HepG2 (cell line): ENCODE results near the gene AGAP3. TPM values are rescaled to one million over a fixed set of nuclear protein-coding genes. Genes with fewer than 3 reads are reported as not detected.
A peak's percentile ranks its signal among the peaks of the same experiment; 100 is the strongest.

Experiments used
- CBX5 ChIP-seq: sonication (generic); formaldehyde crosslinking; IDR thresholded peaks from 2 replicates; pipeline ENCODE4 v1.4.0; 2020; ENCODE audit warnings: missing genetic modification reagents, borderline replicate concordance
- ELF4 ChIP-seq: sonication (generic); formaldehyde crosslinking; IDR thresholded peaks from 2 replicates; pipeline ENCODE4 v1.5.0; 2020; ENCODE audit warnings: missing genetic modification reagents, mild to moderate bottlenecking, moderate library complexity, borderline replicate concordance
- FOXJ3 ChIP-seq: sonication (generic); formaldehyde crosslinking; IDR thresholded peaks from 2 replicates; pipeline ENCODE4 v1.4.0; 2020; ENCODE audit warnings: missing genetic modification reagents, mild to moderate bottlenecking, borderline replicate concordance
- FOXP4 ChIP-seq: sonication (generic); formaldehyde crosslinking; IDR thresholded peaks from 2 replicates; pipeline ENCODE4 v1.4.0; 2020; ENCODE audit warnings: missing genetic modification reagents
- GATAD1 ChIP-seq: IDR thresholded peaks from 2 replicates; pipeline ENCODE4 v1.6.1; 2016; ENCODE audit warnings: missing genetic modification reagents, missing compliant biosample characterization
- HIVEP1 ChIP-seq: sonication (generic); formaldehyde crosslinking; IDR thresholded peaks from 2 replicates; pipeline ENCODE4 v1.4.0; 2020; ENCODE audit warnings: mild to moderate bottlenecking, missing genetic modification reagents
- HMG20B ChIP-seq: conservative IDR thresholded peaks from 2 replicates; pipeline ENCODE4 v1.6.1; 2016; ENCODE audit warnings: missing genetic modification reagents, missing compliant biosample characterization
- KLF9 ChIP-seq: IDR thresholded peaks from 2 replicates; pipeline ENCODE4 v1.6.1; 2016; ENCODE audit warnings: low read depth
- KMT2B ChIP-seq: IDR thresholded peaks from 2 replicates; pipeline ENCODE4 v1.6.1; 2016; ENCODE audit warnings: missing genetic modification reagents, missing compliant biosample characterization
- MBNL3 ChIP-seq: fragments of 250-450 bp; sonication (Bioruptor Pico); conservative IDR thresholded peaks from 2 replicates; pipeline ENCODE4 v1.8.0; 2022; ENCODE audit warnings: mild to moderate bottlenecking, inconsistent platforms
- SNAI1 ChIP-seq: sonication (generic); formaldehyde crosslinking; IDR thresholded peaks from 2 replicates; pipeline ENCODE4 v1.5.0; 2020; ENCODE audit warnings: mild to moderate bottlenecking, missing genetic modification reagents, borderline replicate concordance
- SOX13 ChIP-seq, 3 experiments: fragments of 450-650 bp in 1 of 3; sonication (generic) in 1 of 3; formaldehyde crosslinking in 1 of 3; IDR thresholded peaks in 2 of 3; conservative IDR thresholded peaks in 1 of 3; 2 replicates each; pipeline versions ENCODE4 v1.5.0 to v1.6.1; 2016 to 2020; ENCODE audit warnings: antibody characterized with exemption in 1 of 3, mild to moderate bottlenecking in 1 of 3, missing compliant biosample characterization in 1 of 3, missing genetic modification reagents in 1 of 3, moderate library complexity in 1 of 3
- ZNF18 ChIP-seq: sonication (generic); formaldehyde crosslinking; IDR thresholded peaks from 2 replicates; pipeline ENCODE4 v1.8.0; 2022; ENCODE audit warnings: mild to moderate bottlenecking, missing genetic modification reagents; ENCODE audit not compliant: insufficient replicate concordance
- ZSCAN12 ChIP-seq: sonication (generic); formaldehyde crosslinking; IDR thresholded peaks from 2 replicates; pipeline ENCODE4 v1.9.0; 2021; ENCODE audit warnings: mild to moderate bottlenecking, missing genetic modification reagents
- polyA plus RNA-seq, 8 experiments: library from polyadenylated mRNA; depleted of rRNA in 3 of 8; stranded (reverse) in 7 of 8; unstranded in 1 of 8; fragments of >200 nt; fragmentation: Illumina TruSeq in 4 of 8; extraction: Trizol in 4 of 8; gene quantifications; 2 replicates each; pipeline versions ENCODE4 v1.2.1 to v1.2.3, GENCODE V29; 2011 to 2016; ENCODE audit warnings: low read depth in 4 of 8, missing spikeins in 1 of 8, mixed read lengths in 1 of 8; ENCODE audit not compliant: insufficient read depth in 1 of 8
- total RNA-seq, 5 experiments: library from RNA; depleted of rRNA; stranded (reverse); fragments of >200 nt; fragmentation: Illumina TruSeq; extraction: Trizol; gene quantifications; 2 replicates each; pipeline ENCODE4 v1.2.3, GENCODE V29; 2016; ENCODE audit warnings: low read depth in 1 of 5
- TF ChIP-seq, protein P1 (sequence below): sonication (generic); formaldehyde crosslinking; IDR thresholded peaks from 2 replicates; pipeline ENCODE4 v1.4.0; 2020; ENCODE audit warnings: missing genetic modification reagents
- TF ChIP-seq, protein P2 (sequence below): sonication (generic); formaldehyde crosslinking; IDR thresholded peaks from 2 replicates; pipeline ENCODE4 v1.4.0; 2020; ENCODE audit warnings: missing genetic modification reagents
- TF ChIP-seq, protein P3 (sequence below): IDR thresholded peaks from 2 replicates; pipeline ENCODE4 v1.6.1; 2016; ENCODE audit warnings: missing compliant biosample characterization, missing genetic modification reagents, borderline replicate concordance

The AGAP3 gene
- total and polyA plus RNA-seq, 2 of the 13 experiments (the other 11 are each of a cell fraction or from before 2014, with no cell fraction given), result 31.3 to 61.4 TPM

DNA sequence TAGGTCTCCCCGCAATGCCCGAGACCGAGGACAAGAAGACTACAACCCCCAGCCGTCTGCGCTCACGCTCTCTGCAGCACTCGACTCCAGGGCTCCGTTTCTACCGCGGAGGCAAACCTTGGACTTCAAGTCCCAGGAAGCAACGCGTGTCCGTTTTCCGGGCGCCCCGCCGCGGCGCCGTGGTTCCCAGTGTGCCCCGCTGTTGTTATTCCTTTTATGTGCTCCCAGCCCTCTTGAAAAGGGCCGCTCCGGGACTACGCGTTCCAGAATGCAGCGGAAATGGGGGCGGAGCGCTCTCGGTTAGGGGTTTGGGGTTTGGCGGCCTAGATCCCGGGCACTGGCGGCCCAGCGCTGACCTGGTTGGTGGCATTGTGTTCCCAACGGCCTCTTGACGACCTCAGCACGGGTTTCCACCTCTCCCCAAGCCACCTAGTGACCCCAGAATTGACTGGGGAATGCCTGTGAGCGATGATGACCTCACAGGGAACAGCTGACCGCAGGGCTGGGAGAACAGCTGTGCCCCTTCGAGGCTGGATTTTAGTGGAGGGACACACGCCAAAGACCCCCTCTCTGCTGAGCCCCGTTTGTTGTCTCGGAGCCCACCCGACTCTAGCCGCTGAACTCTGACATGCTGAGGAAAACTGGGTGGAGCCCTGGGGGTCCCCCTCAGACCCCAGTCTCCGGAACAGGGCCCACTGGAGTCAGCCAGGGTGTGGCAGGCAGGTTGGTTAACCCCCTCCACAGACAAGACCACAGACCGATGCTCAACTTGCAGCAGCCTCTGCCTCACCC lies 28.1 kb upstream of the AGAP3 start (continued):
- TF ChIP-seq, protein P1, sequence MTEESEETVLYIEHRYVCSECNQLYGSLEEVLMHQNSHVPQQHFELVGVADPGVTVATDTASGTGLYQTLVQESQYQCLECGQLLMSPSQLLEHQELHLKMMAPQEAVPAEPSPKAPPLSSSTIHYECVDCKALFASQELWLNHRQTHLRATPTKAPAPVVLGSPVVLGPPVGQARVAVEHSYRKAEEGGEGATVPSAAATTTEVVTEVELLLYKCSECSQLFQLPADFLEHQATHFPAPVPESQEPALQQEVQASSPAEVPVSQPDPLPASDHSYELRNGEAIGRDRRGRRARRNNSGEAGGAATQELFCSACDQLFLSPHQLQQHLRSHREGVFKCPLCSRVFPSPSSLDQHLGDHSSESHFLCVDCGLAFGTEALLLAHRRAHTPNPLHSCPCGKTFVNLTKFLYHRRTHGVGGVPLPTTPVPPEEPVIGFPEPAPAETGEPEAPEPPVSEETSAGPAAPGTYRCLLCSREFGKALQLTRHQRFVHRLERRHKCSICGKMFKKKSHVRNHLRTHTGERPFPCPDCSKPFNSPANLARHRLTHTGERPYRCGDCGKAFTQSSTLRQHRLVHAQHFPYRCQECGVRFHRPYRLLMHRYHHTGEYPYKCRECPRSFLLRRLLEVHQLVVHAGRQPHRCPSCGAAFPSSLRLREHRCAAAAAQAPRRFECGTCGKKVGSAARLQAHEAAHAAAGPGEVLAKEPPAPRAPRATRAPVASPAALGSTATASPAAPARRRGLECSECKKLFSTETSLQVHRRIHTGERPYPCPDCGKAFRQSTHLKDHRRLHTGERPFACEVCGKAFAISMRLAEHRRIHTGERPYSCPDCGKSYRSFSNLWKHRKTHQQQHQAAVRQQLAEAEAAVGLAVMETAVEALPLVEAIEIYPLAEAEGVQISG (CRISPR knock-in tag), result peak; percentile 93
- no peak for TF ChIP-seq SOX13 (IDR thresholded peaks at IDR 0.05)
- no peak for TF ChIP-seq SOX13 (CRISPR knock-in tag; conservative IDR thresholded peaks at IDR 0.05 in 1 of 2, IDR thresholded peaks at IDR 0.05 in 1 of 2)
- no peak for TF ChIP-seq ZNF18 (CRISPR knock-in tag)
- TF ChIP-seq, protein P2, sequence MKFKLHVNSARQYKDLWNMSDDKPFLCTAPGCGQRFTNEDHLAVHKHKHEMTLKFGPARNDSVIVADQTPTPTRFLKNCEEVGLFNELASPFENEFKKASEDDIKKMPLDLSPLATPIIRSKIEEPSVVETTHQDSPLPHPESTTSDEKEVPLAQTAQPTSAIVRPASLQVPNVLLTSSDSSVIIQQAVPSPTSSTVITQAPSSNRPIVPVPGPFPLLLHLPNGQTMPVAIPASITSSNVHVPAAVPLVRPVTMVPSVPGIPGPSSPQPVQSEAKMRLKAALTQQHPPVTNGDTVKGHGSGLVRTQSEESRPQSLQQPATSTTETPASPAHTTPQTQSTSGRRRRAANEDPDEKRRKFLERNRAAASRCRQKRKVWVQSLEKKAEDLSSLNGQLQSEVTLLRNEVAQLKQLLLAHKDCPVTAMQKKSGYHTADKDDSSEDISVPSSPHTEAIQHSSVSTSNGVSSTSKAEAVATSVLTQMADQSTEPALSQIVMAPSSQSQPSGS (CRISPR knock-in tag), result 0 out of 2 replicates have a peak, but pooled peaks have one; percentile 43
- peak; percentile 41; the same call in 1 of the 2 replicates for TF ChIP-seq ELF4 (CRISPR knock-in tag)
- TF ChIP-seq KMT2B (CRISPR knock-in tag), result no peak
- TF ChIP-seq CBX5 (CRISPR knock-in tag), result no peak; the same call in 1 of the 2 replicates
- peak; percentile 76 for TF ChIP-seq GATAD1 (CRISPR knock-in tag)
- no peak for TF ChIP-seq ZSCAN12 (CRISPR knock-in tag)
- TF ChIP-seq HIVEP1, result peak; percentile 69
- no peak for TF ChIP-seq KLF9 (CRISPR knock-in tag)
- no peak for TF ChIP-seq SNAI1 (CRISPR knock-in tag)
- TF ChIP-seq, protein P3, sequence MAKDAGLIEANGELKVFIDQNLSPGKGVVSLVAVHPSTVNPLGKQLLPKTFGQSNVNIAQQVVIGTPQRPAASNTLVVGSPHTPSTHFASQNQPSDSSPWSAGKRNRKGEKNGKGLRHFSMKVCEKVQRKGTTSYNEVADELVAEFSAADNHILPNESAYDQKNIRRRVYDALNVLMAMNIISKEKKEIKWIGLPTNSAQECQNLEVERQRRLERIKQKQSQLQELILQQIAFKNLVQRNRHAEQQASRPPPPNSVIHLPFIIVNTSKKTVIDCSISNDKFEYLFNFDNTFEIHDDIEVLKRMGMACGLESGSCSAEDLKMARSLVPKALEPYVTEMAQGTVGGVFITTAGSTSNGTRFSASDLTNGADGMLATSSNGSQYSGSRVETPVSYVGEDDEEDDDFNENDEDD (CRISPR knock-in tag), result peak; percentile 44; the same call in 1 of the 2 replicates
- peak; percentile 75; the same call in 1 of the 2 replicates for TF ChIP-seq FOXJ3 (CRISPR knock-in tag)
- no peak for TF ChIP-seq HMG20B (CRISPR knock-in tag)
- no peak for TF ChIP-seq FOXP4
- TF ChIP-seq MBNL3 (CRISPR knock-in tag), result no peak
